HepG2 (cell line): ENCODE results near the gene ABHD3. TPM values are rescaled to one million over a fixed set of nuclear protein-coding genes. Genes with fewer than 3 reads are reported as not detected.
A peak's percentile ranks its signal among the peaks of the same experiment; 100 is the strongest.

Source experiments
- ARID2 ChIP-seq: sonication (generic); formaldehyde crosslinking; IDR thresholded peaks from 2 replicates; pipeline ENCODE4 v1.8.1; 2022; ENCODE audit warnings: mild to moderate bottlenecking, missing genetic modification reagents, borderline replicate concordance
- CHD2 ChIP-seq: IDR thresholded peaks from 2 replicates; pipeline ENCODE4 v1.6.1; 2011; ENCODE audit warnings: low read depth, low read length, improper control_type of control experiment
- CHD4 ChIP-seq: fragments of 200-600 bp; sonication (generic); IDR thresholded peaks from 2 replicates; pipeline ENCODE4 v1.7.0; 2017; ENCODE audit warnings: mild to moderate bottlenecking, low read length, borderline replicate concordance
- FOXK1 ChIP-seq: sonication (generic); formaldehyde crosslinking; IDR thresholded peaks from 2 replicates; pipeline ENCODE4 v1.4.0; 2020; ENCODE audit warnings: low read depth, missing genetic modification reagents, borderline replicate concordance
- HCFC1 ChIP-seq: fragments of 150-350 bp; IDR thresholded peaks from 2 replicates; pipeline ENCODE4 v1.6.1; 2014; ENCODE audit warnings: low read depth, low read length
- HOXA3 ChIP-seq: sonication (generic); formaldehyde crosslinking; IDR thresholded peaks from 2 replicates; pipeline ENCODE4 v1.5.0; 2020; ENCODE audit warnings: missing genetic modification reagents
- IRX3 ChIP-seq: sonication (generic); formaldehyde crosslinking; IDR thresholded peaks from 2 replicates; pipeline ENCODE4 v1.8.1; 2023; ENCODE audit warnings: mild to moderate bottlenecking, low read depth, missing genetic modification reagents, borderline replicate concordance
- MTERF4 ChIP-seq: sonication (generic); formaldehyde crosslinking; IDR thresholded peaks from 2 replicates; pipeline ENCODE4 v1.8.0; 2023; ENCODE audit warnings: mild to moderate bottlenecking, missing genetic modification reagents
- MXD4 ChIP-seq: IDR thresholded peaks from 2 replicates; pipeline ENCODE4 v1.6.1; 2016; ENCODE audit warnings: mild to moderate bottlenecking, missing biosample characterization, missing genetic modification reagents
- NBN ChIP-seq: fragments of 450-650 bp; conservative IDR thresholded peaks from 2 replicates; pipeline ENCODE4 v1.6.1; 2017
- PLSCR1 ChIP-seq: sonication (generic); formaldehyde crosslinking; IDR thresholded peaks from 2 replicates; pipeline ENCODE4 v1.5.0; 2020; ENCODE audit warnings: missing genetic modification reagents, mild to moderate bottlenecking, borderline replicate concordance
- RARA ChIP-seq: IDR thresholded peaks from 2 replicates; pipeline ENCODE4 v1.6.1; 2016; ENCODE audit warnings: missing genetic modification reagents, missing compliant biosample characterization
- SAP130 ChIP-seq: IDR thresholded peaks from 2 replicates; pipeline ENCODE4 v1.6.1; 2016; ENCODE audit warnings: low read depth
- SKIL ChIP-seq: sonication (generic); formaldehyde crosslinking; IDR thresholded peaks from 2 replicates; pipeline ENCODE4 v1.8.0; 2022; ENCODE audit warnings: missing genetic modification reagents, mild to moderate bottlenecking, moderate library complexity, borderline replicate concordance
- SOX6 ChIP-seq, 2 experiments: fragments of 450-650 bp in 1 of 2; sonication (generic) in 1 of 2; formaldehyde crosslinking in 1 of 2; IDR thresholded peaks; 2 replicates each; pipeline versions ENCODE4 v1.4.0 to v1.6.1; 2017 to 2020; ENCODE audit warnings: antibody characterized with exemption in 1 of 2, mild to moderate bottlenecking in 1 of 2, missing genetic modification reagents in 1 of 2
- SRF ChIP-seq: IDR thresholded peaks from 2 replicates; pipeline ENCODE4 v1.6.1; 2011; ENCODE audit warnings: mild to moderate bottlenecking, low read depth, low read length, moderate library complexity
- SRSF4 ChIP-seq: fragments of 200-400 bp; formaldehyde crosslinking; IDR thresholded peaks from one replicate; pipeline ENCODE4 v1.6.1; 2018; ENCODE audit warnings: mild to moderate bottlenecking, low read depth, low read length, moderate library complexity; ENCODE audit not compliant: poor library complexity, severe bottlenecking
- YEATS2 ChIP-seq: sonication (generic); formaldehyde crosslinking; IDR thresholded peaks from 2 replicates; pipeline ENCODE4 v1.4.0; 2020; ENCODE audit warnings: missing genetic modification reagents, borderline replicate concordance
- ZBTB38 ChIP-seq: sonication (generic); formaldehyde crosslinking; IDR thresholded peaks from 2 replicates; pipeline ENCODE4 v1.5.1; 2020; ENCODE audit warnings: mild to moderate bottlenecking, missing genetic modification reagents
- ZFAT ChIP-seq: sonication (generic); formaldehyde crosslinking; conservative IDR thresholded peaks from 2 replicates; pipeline ENCODE4 v1.8.1; 2023; ENCODE audit warnings: missing genetic modification reagents, inconsistent platforms
- ZIK1 ChIP-seq: sonication (generic); formaldehyde crosslinking; IDR thresholded peaks from 2 replicates; pipeline ENCODE4 v1.5.0; 2020; ENCODE audit warnings: mild to moderate bottlenecking, low read depth, missing genetic modification reagents, borderline replicate concordance
- ZNF205 ChIP-seq: IDR thresholded peaks from 2 replicates; pipeline ENCODE4 v1.6.1; 2018; ENCODE audit warnings: missing biosample characterization, missing genetic modification reagents
- ZNF280B ChIP-seq: sonication (generic); formaldehyde crosslinking; IDR thresholded peaks from 2 replicates; pipeline ENCODE4 v1.5.0; 2020; ENCODE audit warnings: missing genetic modification reagents, mild to moderate bottlenecking, borderline replicate concordance
- ZNF333 ChIP-seq: sonication (generic); formaldehyde crosslinking; IDR thresholded peaks from 2 replicates; pipeline ENCODE4 v1.4.0; 2020; ENCODE audit warnings: mild to moderate bottlenecking, missing genetic modification reagents, borderline replicate concordance
- ZNF44 ChIP-seq: sonication (generic); formaldehyde crosslinking; IDR thresholded peaks from 2 replicates; pipeline ENCODE4 v1.5.1; 2020; ENCODE audit warnings: mild to moderate bottlenecking, missing genetic modification reagents
- polyA plus RNA-seq, 8 experiments: library from polyadenylated mRNA; depleted of rRNA in 3 of 8; stranded (reverse) in 7 of 8; unstranded in 1 of 8; fragments of >200 nt; fragmentation: Illumina TruSeq in 4 of 8; extraction: Trizol in 4 of 8; gene quantifications; 2 replicates each; pipeline versions ENCODE4 v1.2.1 to v1.2.3, GENCODE V29; 2011 to 2016; ENCODE audit warnings: low read depth in 4 of 8, missing spikeins in 1 of 8, mixed read lengths in 1 of 8; ENCODE audit not compliant: insufficient read depth in 1 of 8
- total RNA-seq, 5 experiments: library from RNA; depleted of rRNA; stranded (reverse); fragments of >200 nt; fragmentation: Illumina TruSeq; extraction: Trizol; gene quantifications; 2 replicates each; pipeline ENCODE4 v1.2.3, GENCODE V29; 2016; ENCODE audit warnings: low read depth in 1 of 5

ABHD3 gene
- total and polyA plus RNA-seq, 2 of the 13 experiments (the other 11 are each of a cell fraction or from before 2014, with no cell fraction given) = 32.1 to 40.2 TPM

- TF ChIP-seq IRX3 (CRISPR knock-in tag) (no peak), ARID2 (CRISPR knock-in tag) (no peak), CHD2 (no peak), SAP130 (CRISPR knock-in tag) (peak; percentile 85), ZBTB38 (peak; percentile 77), MTERF4 (CRISPR knock-in tag) (no peak), HOXA3 (peak; percentile 38; the same call in 1 of the 2 replicates), ZNF333 (CRISPR knock-in tag) (no peak), YEATS2 (CRISPR knock-in tag) (peak; percentile 64; the same call in 1 of the 2 replicates), ZFAT (CRISPR knock-in tag) (no peak), FOXK1 (no peak), PLSCR1 (CRISPR knock-in tag) (no peak), NBN (no peak), HCFC1 (no peak), SOX6 (IDR thresholded peaks at IDR 0.05) (no peak), SOX6 (CRISPR knock-in tag; IDR thresholded peaks at IDR 0.05) (peak; percentile 46), ZIK1 (peak; percentile 65; the same call in 1 of the 2 replicates), SKIL (CRISPR knock-in tag) (no peak), ZNF280B (CRISPR knock-in tag) (no peak), MXD4 (CRISPR knock-in tag) (peak; percentile 72; the same call in 1 of the 2 replicates), SRF (no peak), SRSF4 (no peak), ZNF44 (CRISPR knock-in tag) (no peak), RARA (CRISPR knock-in tag) (no peak; the same call in 1 of the 2 replicates), ZNF205 (CRISPR knock-in tag) (peak; percentile 36; the same call in 1 of the 2 replicates), CHD4 (no peak)
Measured at GRCh38 chr18:21704603-21705364, at the start of gene ABHD3 (continued).
